Stomach (tissue), 9 donors: ENCODE measurements around the gene DCDC2C. TPM values are rescaled to one million over a fixed set of nuclear protein-coding genes. Genes with fewer than 3 reads are reported as not detected.
A peak's percentile ranks its signal among the peaks of the same experiment; 100 is the strongest.

Experiments
- DNase-seq, 2 donors: peaks; one replicate each; pipeline versions ENCODE4 v3.0.0 to v3.0.0-alpha.2; 2013 to 2019
- H3K27ac ChIP-seq, 5 donors: fragments of 200-600 bp in 4 of 5; sonication (generic) in 4 of 5; one replicate each; pipeline ENCODE4 v1.5.1; 2013 to 2019; ENCODE audit warnings: mild to moderate bottlenecking in 1 of 5, moderate library complexity in 1 of 5
- H3K27me3 ChIP-seq, 3 donors: fragments of 200-600 bp; sonication (generic); one replicate each; pipeline ENCODE4 v1.5.1; 2017 to 2019; ENCODE audit warnings: mixed run types in 1 of 3
- H3K36me3 ChIP-seq, 4 donors: fragments of 200-600 bp; sonication (generic); 1 replicate in 3 of 4; 2 replicates in 1 of 4; pipeline ENCODE4 v1.5.1; 2016 to 2019
- H3K4me1 ChIP-seq, 4 donors: fragments of 200-600 bp; sonication (generic); one replicate each; pipeline ENCODE4 v1.5.1; 2016 to 2019
- H3K4me3 ChIP-seq, 4 donors: fragments of 200-600 bp; sonication (generic) in 3 of 4; one replicate each; pipeline ENCODE4 v1.5.1; 2016 to 2019; ENCODE audit warnings: mild to moderate bottlenecking in 1 of 4
- H3K9me3 ChIP-seq, 4 donors: fragments of 200-600 bp; sonication (generic); one replicate each; pipeline ENCODE4 v1.5.1; 2016 to 2019
- CTCF ChIP-seq, 7 experiments: fragments of 450-650 bp in 4 of 7; fragments of 200-600 bp in 3 of 7; sonication (generic) in 3 of 7; IDR thresholded peaks; one replicate each; pipeline ENCODE4 v1.5.1; 2016 to 2019; ENCODE audit warnings: antibody characterized with exemption in 7 of 7, control low read depth in 2 of 7, mild to moderate bottlenecking in 1 of 7
- EP300 ChIP-seq: sonication (generic); formaldehyde crosslinking; IDR thresholded peaks from one replicate; pipeline ENCODE4 v1.6.1; 2017; ENCODE audit warnings: antibody characterized with exemption
- POLR2A ChIP-seq, 4 donors: fragments of 450-650 bp; IDR thresholded peaks; one replicate each; pipeline ENCODE4 v1.6.1; 2016; ENCODE audit warnings: antibody characterized with exemption in 4 of 4, control low read depth in 2 of 4, mild to moderate bottlenecking in 1 of 4, moderate library complexity in 1 of 4
- POLR2AphosphoS5 ChIP-seq, 3 donors: sonication (generic); formaldehyde crosslinking; IDR thresholded peaks; one replicate each; pipeline ENCODE4 v1.6.1; 2016; ENCODE audit warnings: antibody characterized with exemption in 3 of 3
- whole genome bisulfite sequencing, 5 donors: extraction: QIAGEN DNeasy Blood & Tissue Kit in 3 of 5; methylation state at CpG; one replicate each; pipeline versions ENCODE4 v1.1.5 to v1.1.7; 2013 to 2018; 5-methylcytosine and 5-hydroxymethylcytosine counted together
- intact Hi-C: fragments of 100-400 bp; cut with DNase I; formaldehyde crosslinking; loops from one replicate; pipeline ENCODE4 v1.15.1; 2023; ENCODE audit warnings: low total_unique reads
- polyA plus RNA-seq, 3 donors: library from polyadenylated mRNA; stranded (reverse); fragments of 200-250 nt; gene quantifications; one replicate each; pipeline ENCODE4 v1.2.3, GENCODE V29; 2013
- total RNA-seq, 5 donors: library from RNA; depleted of rRNA; stranded (reverse); fragments of >200 nt; gene quantifications; one replicate each; pipeline versions ENCODE4 v1.1.0 to v1.2.3, GENCODE V29; 2014 to 2016
- donor health status: healthy with polysubstance abuse.
- donor health status: Bipolar disorder and iron deficiency.
- donor health status: healthy.

DCDC2C gene
- total and polyA plus RNA-seq, 8 donors: not detected

GRCh38 chr2:3801506-3801905 is 98.1 kb downstream of the DCDC2C start:
- H3K27me3 ChIP-seq: no peaks in the 10 kb centered on the region
- no peaks in the 10 kb centered on the region for H3K36me3 ChIP-seq
- no peaks in the 10 kb centered on the region for H3K4me1 ChIP-seq
- H3K9me3 ChIP-seq: no peaks in the 10 kb centered on the region
- no peak overlapping the region for H3K4me3 ChIP-seq
- TF ChIP-seq EP300 (no peak), CTCF (IDR thresholded peaks at IDR 0.05) (no peak), POLR2A (IDR thresholded peaks at IDR 0.05) (no peak)
- WGBS, 5 donors: 58 to 78% (median 69%) methylated on average over 4 of the region's 4 CpGs
- H3K27ac ChIP-seq: no peak overlapping the region
- no peak for DNase-seq
- intact Hi-C loops: no loop called here

GRCh38 chr2:3805201-3805939 is 102.0 kb downstream of the DCDC2C start:
- Histone ChIP-seq H3K27me3 (no peaks in the 10 kb centered on the region), H3K4me3 (no peak overlapping the region), H3K36me3 (no peaks in the 10 kb centered on the region), H3K9me3 (no peaks in the 10 kb centered on the region), H3K27ac (no peak overlapping the region), H3K4me1 (no peaks in the 10 kb centered on the region)
- WGBS, 5 donors: 56 to 66% (median 58%) methylated on average over 15 of the region's 15 CpGs
- TF ChIP-seq EP300 (no peak), CTCF (IDR thresholded peaks at IDR 0.05) (peak in 1 of 7 experiments; percentile 27), POLR2A (IDR thresholded peaks at IDR 0.05) (no peak)
- intact Hi-C loops: no loop called here
- DNase-seq: peak in 1 of 2 donors; percentile 35

- Histone ChIP-seq H3K27me3 (no peaks in the 10 kb centered on the region), H3K36me3 (no peaks in the 10 kb centered on the region), H3K27ac (no peak overlapping the region), H3K4me1 (no peaks in the 10 kb centered on the region), H3K4me3 (no peak overlapping the region), H3K9me3 (no peaks in the 10 kb centered on the region)
- no peak for TF ChIP-seq POLR2A (IDR thresholded peaks at IDR 0.05)
- no peak for TF ChIP-seq CTCF (IDR thresholded peaks at IDR 0.05)
- TF ChIP-seq EP300: no peak
- no peak for TF ChIP-seq POLR2AphosphoS5 (IDR thresholded peaks at IDR 0.05)
- DNase-seq: no peak
- 70 to 79% (median 71%) methylated on average over 10 of the region's 10 CpGs for WGBS, 5 donors
- intact Hi-C loops: no loop called here
Observed at GRCh38 chr2:3806168-3806567, 102.8 kb downstream of the DCDC2C start.

- intact Hi-C loops: no loop called here
- Histone ChIP-seq H3K27me3 (no peaks in the 10 kb centered on the region), H3K4me3 (no peak overlapping the region), H3K36me3 (no peaks in the 10 kb centered on the region), H3K27ac (no peak overlapping the region), H3K4me1 (no peaks in the 10 kb centered on the region), H3K9me3 (no peaks in the 10 kb centered on the region)
- 63 to 97% (median 81%) methylated on average over 7 of the region's 7 CpGs for WGBS, 5 donors
- TF ChIP-seq EP300: no peak
- TF ChIP-seq CTCF (IDR thresholded peaks at IDR 0.05): no peak
- TF ChIP-seq POLR2A (IDR thresholded peaks at IDR 0.05): no peak
- no peak for TF ChIP-seq POLR2AphosphoS5 (IDR thresholded peaks at IDR 0.05)
- DNase-seq: no peak
Observed at GRCh38 chr2:3806730-3807129, 103.4 kb downstream of the DCDC2C start.
